ENCODE results near the gene PLA2G6. TPM values are rescaled to one million over a fixed set of nuclear protein-coding genes. Genes with fewer than 3 reads are reported as not detected.

The PLA2G6 gene
- total RNA-seq, 2 donors from 2014 or later, result 61.5 to 138 TPM

GRCh38 chr22:38191055-38191454 is 9.4 kb upstream of the PLA2G6 start:
- 89% methylated on average over 14 of the region's 14 CpGs for WGBS
- DNase-seq (ENCODE audit: low spot score), result no peak

DNA sequence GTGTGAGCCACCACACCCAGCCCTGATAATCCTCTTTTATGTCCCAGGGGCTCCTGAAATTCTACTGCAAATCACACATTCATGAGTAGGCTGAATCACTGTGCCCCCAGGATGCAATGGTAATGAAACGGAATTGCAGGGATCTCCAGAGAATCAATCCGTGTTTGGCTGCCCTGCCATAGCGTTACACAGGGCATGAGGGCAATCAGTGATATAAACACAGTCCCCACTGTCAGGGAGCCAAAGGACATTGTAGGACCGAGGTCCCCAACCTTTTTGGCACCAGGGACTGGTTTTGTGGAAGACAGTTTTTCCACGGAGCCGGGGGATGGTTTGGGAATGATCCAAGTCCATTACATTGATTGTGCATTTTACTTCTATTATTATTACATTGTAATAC is 9.0 kb upstream of the PLA2G6 start:
- Histone ChIP-seq H3K27ac (no peak overlapping the region), H3K4me1 (replicated peaks) (no peaks in the 10 kb centered on the region), H3K36me3 (no peaks in the 10 kb centered on the region), H3K9me3 (no peaks in the 10 kb centered on the region), H3K4me3 (no peak overlapping the region), H3K27me3 (replicated peaks; ENCODE audit: insufficient read depth) (no peaks in the 10 kb centered on the region)
- DNase-seq (ENCODE audit: low spot score), result no peak
- no peak for TF ChIP-seq POLR2AphosphoS5 (IDR thresholded peaks at IDR 0.05)
- TF ChIP-seq, protein P1, sequence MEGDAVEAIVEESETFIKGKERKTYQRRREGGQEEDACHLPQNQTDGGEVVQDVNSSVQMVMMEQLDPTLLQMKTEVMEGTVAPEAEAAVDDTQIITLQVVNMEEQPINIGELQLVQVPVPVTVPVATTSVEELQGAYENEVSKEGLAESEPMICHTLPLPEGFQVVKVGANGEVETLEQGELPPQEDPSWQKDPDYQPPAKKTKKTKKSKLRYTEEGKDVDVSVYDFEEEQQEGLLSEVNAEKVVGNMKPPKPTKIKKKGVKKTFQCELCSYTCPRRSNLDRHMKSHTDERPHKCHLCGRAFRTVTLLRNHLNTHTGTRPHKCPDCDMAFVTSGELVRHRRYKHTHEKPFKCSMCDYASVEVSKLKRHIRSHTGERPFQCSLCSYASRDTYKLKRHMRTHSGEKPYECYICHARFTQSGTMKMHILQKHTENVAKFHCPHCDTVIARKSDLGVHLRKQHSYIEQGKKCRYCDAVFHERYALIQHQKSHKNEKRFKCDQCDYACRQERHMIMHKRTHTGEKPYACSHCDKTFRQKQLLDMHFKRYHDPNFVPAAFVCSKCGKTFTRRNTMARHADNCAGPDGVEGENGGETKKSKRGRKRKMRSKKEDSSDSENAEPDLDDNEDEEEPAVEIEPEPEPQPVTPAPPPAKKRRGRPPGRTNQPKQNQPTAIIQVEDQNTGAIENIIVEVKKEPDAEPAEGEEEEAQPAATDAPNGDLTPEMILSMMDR (IDR thresholded peaks at IDR 0.05), result no peak
- TF ChIP-seq POLR2A (IDR thresholded peaks at IDR 0.05), result no peak
- WGBS, result 73% methylated on average over 6 of the region's 6 CpGs
- intact Hi-C loops (cut with DNase I), result no loop called here

More at GRCh38 chr22:38191055-38191454, 9.4 kb upstream of the PLA2G6 start:
- Histone ChIP-seq H3K27me3 (replicated peaks; ENCODE audit: insufficient read depth) (no peaks in the 10 kb centered on the region), H3K27ac (no peak overlapping the region), H3K36me3 (no peaks in the 10 kb centered on the region), H3K4me1 (replicated peaks) (no peaks in the 10 kb centered on the region), H3K4me3 (no peak overlapping the region), H3K9me3 (no peaks in the 10 kb centered on the region)
- TF ChIP-seq POLR2A (IDR thresholded peaks at IDR 0.05), result no peak
- TF ChIP-seq POLR2AphosphoS5 (IDR thresholded peaks at IDR 0.05), result no peak
- TF ChIP-seq, protein P1 (IDR thresholded peaks at IDR 0.05), result no peak
- intact Hi-C loops (cut with DNase I), result no loop called here

DNA sequence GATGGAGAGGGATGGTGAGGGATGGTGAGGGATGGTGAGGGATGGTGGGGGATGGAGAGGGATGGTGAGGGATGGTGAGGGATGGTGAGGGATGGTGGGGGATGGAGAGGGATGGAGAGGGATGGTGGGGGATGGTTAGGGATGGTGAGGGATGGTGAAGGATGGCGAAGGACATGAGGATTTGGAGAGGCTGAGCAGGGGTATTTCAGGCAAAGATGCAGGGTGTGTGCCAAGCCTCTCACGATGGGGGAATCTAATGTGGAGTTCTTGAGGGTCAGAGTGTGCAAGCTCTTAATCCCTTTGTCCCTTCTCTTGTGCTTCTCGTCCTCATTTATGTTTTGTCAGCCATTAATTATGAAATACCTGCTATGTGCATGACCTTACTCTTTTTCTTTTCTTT is 7.5 kb upstream of the PLA2G6 start:
- DNase-seq (ENCODE audit: low spot score), result no peak
- H3K27me3 ChIP-seq (replicated peaks; ENCODE audit: insufficient read depth), result no peaks in the 10 kb centered on the region
- no peaks in the 10 kb centered on the region for H3K9me3 ChIP-seq
- no peak overlapping the region for H3K4me3 ChIP-seq
- 70% methylated on average over 3 of the region's 3 CpGs for WGBS
- H3K4me1 ChIP-seq (replicated peaks), result no peaks in the 10 kb centered on the region
- no peaks in the 10 kb centered on the region for H3K36me3 ChIP-seq
- intact Hi-C loops (cut with DNase I), result no loop called here
- H3K27ac ChIP-seq, result no peak overlapping the region
- TF ChIP-seq, protein P1 (IDR thresholded peaks at IDR 0.05), result no peak
- TF ChIP-seq POLR2A (IDR thresholded peaks at IDR 0.05) (no peak), POLR2AphosphoS5 (IDR thresholded peaks at IDR 0.05) (no peak)

- DNase-seq (ENCODE audit: low spot score), result peak; percentile 94
- Histone ChIP-seq H3K27me3 (replicated peaks; ENCODE audit: insufficient read depth) (no peaks in the 10 kb centered on the region), H3K4me3 (no peak overlapping the region), H3K9me3 (no peaks in the 10 kb centered on the region), H3K36me3 (no peaks in the 10 kb centered on the region), H3K4me1 (replicated peaks) (no peaks in the 10 kb centered on the region), H3K27ac (peak overlapping the region; percentile 76 to 79)
- 56% methylated on average over 10 of the region's 10 CpGs for WGBS
- intact Hi-C loops (cut with DNase I), result no loop called here
- TF ChIP-seq POLR2A (IDR thresholded peaks at IDR 0.05) (no peak), POLR2AphosphoS5 (IDR thresholded peaks at IDR 0.05) (peak; percentile 95)
Measured at GRCh38 chr22:38187413-38188212, 6.0 kb upstream of the PLA2G6 start.

- no peak for DNase-seq (ENCODE audit: low spot score)
- no peaks in the 10 kb centered on the region for H3K36me3 ChIP-seq
- H3K4me1 ChIP-seq (replicated peaks), result no peaks in the 10 kb centered on the region
- TF ChIP-seq POLR2A (IDR thresholded peaks at IDR 0.05), result no peak
- TF ChIP-seq POLR2AphosphoS5 (IDR thresholded peaks at IDR 0.05), result no peak
- TF ChIP-seq, protein P1 (IDR thresholded peaks at IDR 0.05), result no peak
- H3K4me3 ChIP-seq, result no peak overlapping the region
- WGBS, result 26% methylated on average over 5 of the region's 5 CpGs
- H3K9me3 ChIP-seq, result no peaks in the 10 kb centered on the region
- peak overlapping the region; percentile 76 to 79 for H3K27ac ChIP-seq
- intact Hi-C loops (cut with DNase I), result no loop called here
- no peaks in the 10 kb centered on the region for H3K27me3 ChIP-seq (replicated peaks; ENCODE audit: insufficient read depth)
Measured at GRCh38 chr22:38186429-38186828, 4.8 kb upstream of the PLA2G6 start.

All from prostate gland (tissue), 2 donors.